DMS153 (cell line): ENCODE data around the gene LRRC41.
A peak's percentile ranks its signal among the peaks of the same experiment; 100 is the strongest.
"Not testable (repeated sequence)": the region's sequence is repeated elsewhere in the genome, so short reads cannot be mapped to it uniquely, and the experiment has no call there.

Source experiments
- DNase-seq: peaks from one replicate; lab custom pipeline; 2025; lab: John Stamatoyannopoulos, UW

The LRRC41 gene

GRCh38 chr1:46244656-46245371 lies 58.6 kb downstream of the LRRC41 start:
- DNase-seq, result peak; percentile 14

- DNase-seq, result not testable (repeated sequence)
Measured at GRCh38 chr1:46243831-46244230, 59.6 kb downstream of the LRRC41 start.

DNA sequence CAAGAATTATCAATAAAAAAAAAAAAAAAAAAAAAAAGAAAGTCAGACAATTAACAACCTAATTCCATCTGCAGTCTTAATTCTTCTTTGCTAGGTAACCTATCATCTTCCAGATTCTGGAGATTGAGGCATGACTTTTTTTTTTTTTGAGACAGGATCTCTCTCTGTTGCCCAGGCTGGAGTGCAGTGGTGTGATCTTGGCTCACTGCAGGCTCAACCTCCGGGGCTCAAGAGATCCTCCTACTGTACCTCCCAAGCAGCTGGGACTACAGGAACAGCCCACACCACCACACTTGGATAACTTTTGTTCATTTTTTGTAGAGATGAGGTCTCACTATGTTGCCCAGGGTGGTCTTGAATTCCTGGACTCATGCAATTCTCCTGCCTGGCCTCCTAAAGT lies 60.5 kb downstream of the LRRC41 start:
- no peak for DNase-seq

DNA sequence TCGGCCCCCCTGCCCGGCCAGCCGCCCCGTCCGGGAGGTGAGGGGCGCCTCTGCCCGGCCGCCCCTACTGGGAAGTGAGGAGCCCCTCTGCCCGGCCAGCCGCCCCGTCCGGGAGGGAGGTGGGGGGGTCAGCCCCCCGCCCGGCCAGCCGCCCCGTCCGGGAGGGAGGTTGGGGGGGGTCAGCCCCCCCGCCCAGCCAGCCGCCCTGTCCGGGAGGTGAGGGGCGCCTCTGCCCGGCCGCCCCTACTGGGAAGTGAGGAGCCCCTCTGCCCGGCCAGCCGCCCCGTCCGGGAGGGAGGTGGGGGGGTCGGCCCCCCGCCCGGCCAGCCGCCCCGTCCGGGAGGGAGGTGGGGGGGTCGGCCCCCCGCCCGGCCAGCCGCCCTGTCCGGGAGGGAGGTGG lies 61.7 kb downstream of the LRRC41 start:
- DNase-seq, result not testable (repeated sequence)

DNA sequence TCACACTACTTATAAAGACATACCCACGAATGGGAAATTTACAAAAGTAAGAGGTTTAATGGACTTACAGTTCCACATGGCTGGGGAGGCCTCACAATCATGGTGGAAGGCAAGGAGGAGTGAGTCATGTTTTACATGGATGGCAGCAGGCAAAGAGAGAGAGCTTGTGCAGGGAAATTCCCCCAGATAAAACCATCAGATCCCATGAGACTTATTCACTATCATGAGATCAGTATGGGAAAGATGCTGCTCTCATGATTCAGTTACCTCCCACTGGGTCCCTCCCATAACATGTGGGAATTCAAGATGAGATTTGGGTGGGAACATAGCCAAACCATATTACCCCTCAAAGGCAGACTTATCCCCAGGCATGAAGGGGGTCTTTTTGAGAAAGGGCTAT lies 64.6 kb downstream of the LRRC41 start:
- not testable (repeated sequence) for DNase-seq

DNA sequence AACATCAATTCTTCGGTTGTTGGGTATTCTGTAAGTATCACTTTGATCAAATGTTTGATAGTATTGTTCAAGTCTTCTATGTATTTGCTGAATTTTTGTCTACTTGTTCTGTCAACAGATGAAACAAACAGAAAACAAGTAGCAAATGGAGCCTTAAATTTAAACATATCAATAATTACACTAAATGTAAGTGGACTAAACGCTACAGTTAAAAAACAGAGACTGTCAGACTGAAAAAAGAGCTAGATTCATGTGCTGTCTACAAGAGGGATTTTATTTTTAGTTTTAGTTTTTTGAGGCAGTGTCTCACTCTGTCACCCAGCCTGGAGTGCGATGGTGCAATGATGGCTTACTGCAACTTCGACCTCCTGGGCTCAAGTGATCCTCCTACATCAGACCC lies 66.5 kb downstream of the LRRC41 start:
- no peak for DNase-seq

DNA sequence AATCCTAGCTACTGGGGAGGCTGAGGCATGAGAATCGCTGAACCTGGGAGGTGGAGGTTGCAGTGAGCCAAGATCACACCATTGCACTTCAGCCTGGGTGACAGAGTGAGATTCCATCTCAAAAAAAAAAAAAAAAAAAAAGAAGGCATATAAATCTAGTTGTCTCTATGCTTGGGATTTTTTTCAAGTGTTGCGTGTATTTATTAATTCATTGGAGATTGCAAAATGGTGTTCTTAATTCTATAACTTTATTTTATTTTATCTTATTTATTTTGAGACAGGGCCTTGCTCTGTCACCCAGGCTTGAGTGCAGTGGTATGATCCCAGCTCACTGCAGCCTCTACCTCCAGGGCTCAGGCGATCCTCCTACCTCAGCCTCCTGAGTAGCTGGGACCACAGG lies 72.2 kb downstream of the LRRC41 start:
- DNase-seq, result not testable (repeated sequence)
